ENCODE data around the gene NAPB. TPM values are rescaled to one million over a fixed set of nuclear protein-coding genes. Genes with fewer than 3 reads are reported as not detected.

The NAPB gene
- total and polyA plus RNA-seq, 4 experiments from 2014 or later = 5.8 to 14.9 (median 9.8) TPM

- Histone ChIP-seq H3K4me3 (ENCODE audit: low read length in 2 of 2) (peak overlapping the region; percentile 73 to 84), H3K4me1 (ENCODE audit: insufficient read depth, low read length) (peaks cover 26% of the 10 kb centered on the region), H3K27ac (ENCODE audit: low read depth, low read length) (peak overlapping the region; percentile 72), H3K36me3 (ENCODE audit: insufficient read depth, low read length) (no peaks in the 10 kb centered on the region), H3K9me3 (ENCODE audit: control insufficient read depth in 1 of 2, low read length in 2 of 2) (no peaks in the 10 kb centered on the region), H3K27me3 (ENCODE audit: insufficient read depth, low read length) (no peaks in the 10 kb centered on the region)
- Mint-ChIP-seq H3K36me3 (peaks cover 0 to 2% of the 10 kb centered on the region in 2 donors), H3K27ac (peak overlapping the region; percentile 81 to 91 (median 89)), H3K9me3 (no peaks in the 10 kb centered on the region), H3K4me1 (peaks cover 16 to 41% (median 32%) of the 10 kb centered on the region in 4 donors), H3K4me3 (peak overlapping the region; percentile 83 to 91 (median 87)), H3K27me3 (peaks cover 5 to 10% of the 10 kb centered on the region in 2 donors)
- POLR2A ChIA-PET (ENCODE audit: partially characterized antibody) = interaction anchor here (1.3 to 7.6 kb wide), 5 partner anchors 10 to 70 kb away, joined by 3 to 86 read pairs (median 23); partner anchors contain the start of genes GZF1 and NXT1
- CTCF ChIA-PET (ENCODE audit: partially characterized antibody) = interaction anchor here (0.5 to 7.7 kb wide), 5 partner anchors 15 to 70 kb away, joined by 3 to 66 read pairs (median 10); partner anchors contain the start of gene NXT1
- intact Hi-C loops (cut with micrococcal nuclease) = loop anchor here (5.0 kb wide), 3 partner anchors 1637 to 1972 kb away; partner anchors contain the start of genes ABHD12, ACSS1 and ENTPD6
- DNase-seq = peak; percentile 39 to 58 (median 42)
These were observed 1.0 kb downstream of the NAPB start for GRCh38 chr20:23419995-23420901.

DNA sequence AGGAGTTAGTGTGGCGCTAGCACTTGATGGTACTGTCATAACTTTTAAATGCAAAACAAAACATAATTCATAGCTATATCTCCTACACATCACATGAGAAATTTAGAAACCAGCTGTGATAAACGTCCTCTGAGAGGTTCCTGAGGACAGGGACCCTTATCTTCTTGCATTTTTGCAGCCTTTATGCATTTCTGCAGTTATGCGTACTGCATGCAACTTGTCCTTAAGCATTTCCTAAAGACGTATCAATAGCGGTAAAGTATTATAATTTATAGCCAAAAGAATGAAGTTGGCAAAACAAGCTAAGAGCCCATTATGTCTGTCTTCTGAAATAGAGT lies 1.7 kb downstream of the NAPB start:
- ChIA-PET POLR2A (ENCODE audit: partially characterized antibody) (interaction anchor here (1.3 to 7.6 kb wide), 4 partner anchors 9 to 69 kb away, joined by 3 to 86 read pairs (median 36); partner anchors contain the start of genes GZF1 and NXT1), CTCF (ENCODE audit: partially characterized antibody) (interaction anchor here (3.5 to 7.7 kb wide), 2 partner anchors 61 to 69 kb away, joined by 19 to 66 read pairs; partner anchors contain the start of gene NXT1)
- H3K4me1 Mint-ChIP-seq = peaks cover 16 to 46% (median 32%) of the 10 kb centered on the region in 4 donors
- no peak for DNase-seq
- intact Hi-C loops (cut with micrococcal nuclease) = no loop called here
- H3K36me3 Mint-ChIP-seq = peaks cover 0 to 2% of the 10 kb centered on the region in 2 donors
- peaks cover 4 to 5% of the 10 kb centered on the region in 2 donors for H3K27me3 Mint-ChIP-seq
- Histone ChIP-seq H3K27ac (ENCODE audit: low read depth, low read length) (peak overlapping the region; percentile 72), H3K36me3 (ENCODE audit: insufficient read depth, low read length) (no peaks in the 10 kb centered on the region), H3K4me3 (ENCODE audit: low read length in 2 of 2) (peak overlapping the region in 1 of 2 donors; percentile 84), H3K4me1 (ENCODE audit: insufficient read depth, low read length) (peaks cover 26% of the 10 kb centered on the region), H3K9me3 (ENCODE audit: control insufficient read depth in 1 of 2, low read length in 2 of 2) (no peaks in the 10 kb centered on the region), H3K27me3 (ENCODE audit: insufficient read depth, low read length) (no peaks in the 10 kb centered on the region)
- H3K27ac Mint-ChIP-seq = peak overlapping the region; percentile 81 to 91 (median 86)
- no peaks in the 10 kb centered on the region for H3K9me3 Mint-ChIP-seq
- H3K4me3 Mint-ChIP-seq = peak overlapping the region; percentile 80 to 89 (median 86)

DNA sequence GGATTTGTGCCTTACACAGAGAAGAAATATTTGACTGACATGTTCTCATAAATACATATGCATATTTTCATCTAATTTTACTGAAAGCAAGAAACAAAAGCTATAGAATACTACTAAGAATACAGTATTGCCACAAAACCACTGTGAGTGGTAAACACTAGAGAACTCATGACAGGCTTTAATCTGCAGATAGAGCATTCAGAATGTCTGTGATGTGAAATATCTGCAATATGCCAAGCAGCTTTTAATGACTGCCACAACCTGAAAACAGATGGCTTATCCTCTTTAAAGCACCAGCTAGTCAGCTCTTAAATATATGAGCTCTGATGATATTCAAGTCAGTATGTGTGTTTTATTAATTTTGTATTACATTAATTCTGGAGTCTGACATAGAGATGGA lies 3.4 kb downstream of the NAPB start:
- Mint-ChIP-seq H3K27ac (peak overlapping the region in 2 of 7 donors; percentile 46 to 66), H3K36me3 (peaks cover 0 to 2% of the 10 kb centered on the region in 2 donors), H3K4me3 (no peak overlapping the region), H3K9me3 (no peaks in the 10 kb centered on the region), H3K27me3 (peaks cover 0 to 2% of the 10 kb centered on the region in 2 donors), H3K4me1 (peaks cover 21 to 51% (median 37%) of the 10 kb centered on the region in 4 donors)
- Histone ChIP-seq H3K4me1 (ENCODE audit: insufficient read depth, low read length) (peaks cover 26% of the 10 kb centered on the region), H3K27ac (ENCODE audit: low read depth, low read length) (no peak overlapping the region), H3K9me3 (ENCODE audit: control insufficient read depth in 1 of 2, low read length in 2 of 2) (no peaks in the 10 kb centered on the region), H3K4me3 (ENCODE audit: low read length in 2 of 2) (no peak overlapping the region), H3K27me3 (ENCODE audit: insufficient read depth, low read length) (no peaks in the 10 kb centered on the region), H3K36me3 (ENCODE audit: insufficient read depth, low read length) (no peaks in the 10 kb centered on the region)
- ChIA-PET CTCF (ENCODE audit: partially characterized antibody) (interaction anchor here (1.1 to 7.7 kb wide), 4 partner anchors 56 to 68 kb away, joined by 3 to 66 read pairs (median 11); partner anchors contain the start of gene NXT1), POLR2A (ENCODE audit: partially characterized antibody) (interaction anchor here (7.6 kb wide), 1 partner anchor 68 kb away, joined by 86 read pairs; the partner anchor contains the start of gene NXT1)
- intact Hi-C loops (cut with micrococcal nuclease) = no loop called here
- no peak for DNase-seq

GRCh38 chr20:23415959-23416583 lies 5.2 kb downstream of the NAPB start:
- no peaks in the 10 kb centered on the region for H3K36me3 ChIP-seq (ENCODE audit: insufficient read depth, low read length)
- CTCF ChIA-PET (ENCODE audit: partially characterized antibody) = interaction anchor here (0.9 to 7.7 kb wide), 4 partner anchors 9 to 66 kb away, joined by 3 to 66 read pairs (median 4); partner anchors contain the start of gene NXT1
- no peaks in the 10 kb centered on the region for H3K27me3 ChIP-seq (ENCODE audit: insufficient read depth, low read length)
- H3K27ac ChIP-seq (ENCODE audit: low read depth, low read length) = no peak overlapping the region
- peaks cover 17 to 55% (median 42%) of the 10 kb centered on the region in 4 donors for H3K4me1 Mint-ChIP-seq
- H3K4me3 ChIP-seq (ENCODE audit: low read length in 2 of 2) = no peak overlapping the region
- intact Hi-C loops (cut with micrococcal nuclease) = no loop called here
- POLR2A ChIA-PET (ENCODE audit: partially characterized antibody) = interaction anchor here (7.6 kb wide), 1 partner anchor 66 kb away, joined by 86 read pairs; the partner anchor contains the start of gene NXT1
- no peak for DNase-seq
- H3K9me3 ChIP-seq (ENCODE audit: control insufficient read depth in 1 of 2, low read length in 2 of 2) = no peaks in the 10 kb centered on the region
- no peaks in the 10 kb centered on the region for H3K9me3 Mint-ChIP-seq
- peak overlapping the region in 6 of 7 donors; percentile 13 to 86 (median 28) for H3K27ac Mint-ChIP-seq
- H3K36me3 Mint-ChIP-seq = peaks cover 0 to 2% of the 10 kb centered on the region in 2 donors
- H3K4me3 Mint-ChIP-seq = peak overlapping the region in 2 of 8 donors; percentile 13 to 25
- H3K4me1 ChIP-seq (ENCODE audit: insufficient read depth, low read length) = peaks cover 21% of the 10 kb centered on the region
- no peaks in the 10 kb centered on the region for H3K27me3 Mint-ChIP-seq

DNA sequence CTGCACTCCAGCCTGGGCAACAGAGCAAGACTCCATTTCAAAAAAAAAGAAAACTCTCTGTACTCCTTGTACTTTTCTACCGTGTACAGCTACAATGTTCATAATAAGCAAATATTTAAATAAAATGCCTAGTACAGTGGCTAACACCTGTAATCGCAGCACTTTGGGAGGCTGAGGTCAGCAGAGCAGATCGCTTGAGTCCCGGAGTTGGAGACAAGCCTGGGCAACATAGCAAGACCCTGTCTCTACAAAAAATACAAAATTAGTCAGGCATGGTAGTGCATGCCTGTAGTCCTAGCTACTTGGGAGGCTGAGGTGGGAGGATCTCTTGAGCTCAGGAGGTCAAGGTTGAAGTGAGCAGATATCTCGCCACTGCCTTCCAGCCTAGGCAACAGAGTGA lies 5.7 kb downstream of the NAPB start:
- peak overlapping the region in 2 of 7 donors; percentile 13 to 22 for H3K27ac Mint-ChIP-seq
- no peaks in the 10 kb centered on the region for H3K27me3 ChIP-seq (ENCODE audit: insufficient read depth, low read length)
- peaks cover 17 to 58% (median 42%) of the 10 kb centered on the region in 4 donors for H3K4me1 Mint-ChIP-seq
- H3K4me3 ChIP-seq (ENCODE audit: low read length in 2 of 2) = no peak overlapping the region
- H3K36me3 Mint-ChIP-seq = peaks cover 0 to 2% of the 10 kb centered on the region in 2 donors
- CTCF ChIA-PET (ENCODE audit: partially characterized antibody) = interaction anchor here (0.9 to 7.7 kb wide), 4 partner anchors 9 to 65 kb away, joined by 3 to 66 read pairs (median 4); partner anchors contain the start of gene NXT1
- no peaks in the 10 kb centered on the region for H3K36me3 ChIP-seq (ENCODE audit: insufficient read depth, low read length)
- intact Hi-C loops (cut with micrococcal nuclease) = no loop called here
- H3K9me3 ChIP-seq (ENCODE audit: control insufficient read depth in 1 of 2, low read length in 2 of 2) = no peaks in the 10 kb centered on the region
- no peaks in the 10 kb centered on the region for H3K27me3 Mint-ChIP-seq
- H3K4me1 ChIP-seq (ENCODE audit: insufficient read depth, low read length) = peaks cover 21% of the 10 kb centered on the region
- H3K9me3 Mint-ChIP-seq = no peaks in the 10 kb centered on the region
- peak overlapping the region in 2 of 8 donors; percentile 9 to 25 for H3K4me3 Mint-ChIP-seq
- POLR2A ChIA-PET (ENCODE audit: partially characterized antibody) = interaction anchor here (7.6 kb wide), 1 partner anchor 65 kb away, joined by 86 read pairs; the partner anchor contains the start of gene NXT1
- H3K27ac ChIP-seq (ENCODE audit: low read depth, low read length) = no peak overlapping the region
- DNase-seq = no peak

DNA sequence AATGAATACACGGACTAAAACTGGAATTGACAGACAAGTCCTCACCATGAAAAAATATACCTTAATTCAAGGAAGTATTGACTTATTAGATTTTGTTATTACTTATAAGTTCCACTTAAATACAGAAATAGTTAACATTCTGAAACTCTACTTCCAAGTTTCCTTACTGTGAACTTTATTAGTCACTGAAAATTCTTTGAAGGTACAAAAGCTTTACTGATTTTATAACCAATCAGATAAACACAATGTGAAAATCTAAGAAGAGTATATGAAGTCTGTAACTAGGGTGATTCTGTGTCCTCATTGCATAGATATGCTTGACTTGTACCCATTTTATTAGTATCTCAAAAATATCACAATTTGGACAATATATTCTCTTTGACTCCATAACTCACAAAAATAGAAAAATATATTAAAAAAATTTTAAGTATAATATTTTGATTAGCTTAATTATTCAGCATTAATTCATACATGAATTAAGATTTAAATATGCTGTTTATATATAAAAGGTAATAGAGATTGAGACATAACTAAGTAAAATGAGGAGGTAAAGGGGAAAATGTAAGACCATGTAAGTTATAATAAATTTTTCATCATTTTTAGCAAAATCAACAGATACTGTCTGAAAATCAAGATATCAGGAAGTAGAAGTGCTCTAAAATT lies 6.6 kb downstream of the NAPB start:
- H3K27me3 Mint-ChIP-seq = no peaks in the 10 kb centered on the region
- Histone ChIP-seq H3K4me3 (ENCODE audit: low read length in 2 of 2) (no peak overlapping the region), H3K4me1 (ENCODE audit: insufficient read depth, low read length) (peaks cover 19% of the 10 kb centered on the region), H3K9me3 (ENCODE audit: control insufficient read depth in 1 of 2, low read length in 2 of 2) (no peaks in the 10 kb centered on the region), H3K27me3 (ENCODE audit: insufficient read depth, low read length) (no peaks in the 10 kb centered on the region), H3K27ac (ENCODE audit: low read depth, low read length) (no peak overlapping the region), H3K36me3 (ENCODE audit: insufficient read depth, low read length) (no peaks in the 10 kb centered on the region)
- no peaks in the 10 kb centered on the region for H3K9me3 Mint-ChIP-seq
- DNase-seq = no peak
- intact Hi-C loops (cut with micrococcal nuclease) = no loop called here
- no peak overlapping the region for H3K4me3 Mint-ChIP-seq
- H3K4me1 Mint-ChIP-seq = peaks cover 12 to 55% (median 42%) of the 10 kb centered on the region in 4 donors
- CTCF ChIA-PET (ENCODE audit: partially characterized antibody) = interaction anchor here (1.3 kb wide), 1 partner anchor 13 kb away, joined by 3 read pairs; no protein-coding TSS in a partner anchor
- no peak overlapping the region for H3K27ac Mint-ChIP-seq
- H3K36me3 Mint-ChIP-seq = no peaks in the 10 kb centered on the region
- POLR2A ChIA-PET (ENCODE audit: partially characterized antibody) = no interaction called here
